Head of caudate nucleus (tissue), 42 donors: ENCODE measurements around the gene KPNA3.
"Not testable (repeated sequence)": the region's sequence is repeated elsewhere in the genome, so short reads cannot be mapped to it uniquely, and the experiment has no call there.

Source experiments
- DNase-seq, 42 donors: peaks; one replicate each; pipeline versions ENCODE4 v3.0.0 to v3.0.0-alpha.2; 2020 to 2021; ENCODE audit warnings: mixed read lengths in 7 of 42
- intact Hi-C: fragments of 100-400 bp; cut with DNase I; formaldehyde crosslinking; loops from one replicate; pipeline ENCODE4 v1.15.0; 2022

The KPNA3 gene

GRCh38 chr13:49774376-49775005, 18.0 kb downstream of the KPNA3 start:
- intact Hi-C loops = no loop called here
- DNase-seq = no peak

- intact Hi-C loops = no loop called here
- no peak for DNase-seq
Observed at GRCh38 chr13:49772828-49773227, 19.7 kb downstream of the KPNA3 start.

DNA sequence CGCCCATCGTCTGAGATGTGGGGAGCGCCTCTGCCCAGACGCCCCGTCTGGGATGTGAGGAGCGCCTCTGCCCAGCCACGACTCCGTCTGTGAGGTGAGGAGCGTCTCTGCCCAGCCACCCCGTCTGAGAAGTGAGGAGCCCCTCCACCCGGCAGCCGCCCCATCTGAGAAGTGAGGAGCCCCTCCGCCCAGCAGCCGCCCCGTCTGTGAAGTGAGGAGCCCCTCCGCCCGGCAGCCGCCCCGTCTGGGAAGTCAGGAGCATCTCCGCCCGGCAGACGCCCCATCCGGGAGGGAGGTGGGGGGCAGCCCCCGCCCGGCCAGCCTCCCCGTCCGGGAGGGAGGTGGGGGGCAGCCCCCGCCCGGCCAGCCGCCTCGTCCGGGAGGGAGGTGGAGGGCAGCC, 30.7 kb downstream of the KPNA3 start:
- intact Hi-C loops, DNase-seq: not testable (repeated sequence)

DNA sequence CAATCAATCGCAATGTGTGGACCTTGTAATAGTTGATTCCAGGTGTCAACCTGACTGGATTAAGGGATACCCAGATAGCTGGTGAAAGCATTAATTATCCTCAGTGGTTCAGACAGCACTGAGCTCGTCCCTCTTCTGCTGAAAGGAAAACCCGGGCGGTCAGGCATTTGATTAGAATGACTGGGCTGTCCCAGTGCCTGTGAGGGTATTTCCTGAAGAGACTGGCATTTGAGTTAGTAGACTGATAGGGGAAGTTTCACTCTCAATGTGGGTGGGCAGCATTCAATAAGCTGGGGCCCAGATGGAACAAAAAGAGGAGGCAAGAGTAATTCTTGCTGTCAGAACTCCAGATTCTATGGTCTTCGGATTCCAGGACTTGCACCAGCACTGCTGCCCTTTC, 31.9 kb downstream of the KPNA3 start:
- DNase-seq = no peak
- intact Hi-C loops = no loop called here

- intact Hi-C loops = no loop called here
- DNase-seq = no peak
Observed at GRCh38 chr13:49759503-49759902, 33.0 kb downstream of the KPNA3 start.

DNA sequence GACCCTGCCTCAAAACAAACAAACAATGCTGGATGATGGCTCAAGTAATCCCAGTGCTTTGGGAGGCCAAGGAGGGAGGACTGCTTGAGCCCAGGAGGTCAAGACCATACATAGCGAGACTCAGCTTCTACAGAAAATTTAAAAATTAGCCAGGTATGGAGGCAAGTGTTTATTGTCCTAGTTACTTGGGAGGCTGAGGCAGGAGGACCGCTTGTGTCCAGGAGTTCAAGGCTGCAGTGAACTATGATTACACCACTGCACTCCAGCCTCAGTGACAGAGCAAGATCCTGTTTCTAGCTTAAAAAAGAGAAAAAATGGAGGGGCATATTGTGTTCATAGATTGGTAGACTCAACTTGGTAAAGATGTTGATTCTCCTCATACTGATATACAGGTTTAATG, 36.2 kb downstream of the KPNA3 start:
- intact Hi-C loops = no loop called here
- no peak for DNase-seq

DNA sequence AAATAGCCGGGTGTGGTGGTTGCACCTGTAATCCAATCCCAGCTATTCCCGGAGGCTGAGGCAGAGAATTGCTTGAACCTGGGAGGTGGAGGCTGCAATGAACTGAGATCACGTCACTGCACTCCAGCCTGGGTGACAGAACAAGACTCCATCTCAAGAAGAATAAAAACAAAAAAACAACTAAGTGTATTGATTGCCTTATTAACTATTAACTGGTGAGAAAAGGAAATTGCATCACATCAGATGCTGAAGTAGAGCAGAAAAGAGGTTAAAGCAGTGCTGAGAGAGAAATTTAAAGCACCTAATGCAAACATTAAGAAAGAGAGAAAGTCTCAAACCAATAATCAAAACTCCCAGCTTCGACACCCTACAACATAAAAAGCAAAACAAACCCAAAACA, 38.3 kb downstream of the KPNA3 start:
- intact Hi-C loops = no loop called here
- DNase-seq = no peak

GRCh38 chr13:49749848-49750247, 42.6 kb downstream of the KPNA3 start:
- intact Hi-C loops = no loop called here
- no peak for DNase-seq

- DNase-seq = no peak
- intact Hi-C loops = no loop called here
Observed at GRCh38 chr13:49746111-49746510, 46.4 kb downstream of the KPNA3 start.

DNA sequence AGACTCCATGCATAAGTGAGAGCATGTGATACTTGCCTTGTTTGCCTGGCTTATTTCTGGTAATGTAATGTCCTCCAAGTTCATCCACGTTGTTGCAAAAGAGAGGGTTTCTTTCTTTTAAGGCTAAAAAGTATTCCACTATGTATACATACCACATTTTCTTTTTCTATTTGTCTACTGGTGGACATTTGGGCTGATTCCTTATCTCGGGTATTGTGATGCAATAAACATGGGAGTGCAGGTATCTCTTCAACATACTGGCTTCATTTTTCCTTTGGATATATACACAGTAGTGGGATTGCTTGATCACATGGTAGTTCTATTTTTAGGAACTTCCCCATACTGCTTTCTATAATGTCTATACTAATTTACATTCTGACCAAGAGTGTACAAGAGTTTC, 51.6 kb downstream of the KPNA3 start:
- no peak for DNase-seq
- intact Hi-C loops = no loop called here

- no peak for DNase-seq
- intact Hi-C loops = no loop called here
Observed at GRCh38 chr13:49739498-49740187, 52.8 kb downstream of the KPNA3 start.

- DNase-seq = peak in 1 of 42 donors; percentile 2
- intact Hi-C loops = no loop called here
Observed at GRCh38 chr13:49733181-49733951, 59.1 kb downstream of the KPNA3 start.

GRCh38 chr13:49731766-49732165, 60.7 kb downstream of the KPNA3 start:
- no peak for DNase-seq

GRCh38 chr13:49716615-49717014, 75.9 kb downstream of the KPNA3 start:
- DNase-seq = no peak
- intact Hi-C loops = no loop called here

More at GRCh38 chr13:49731766-49732165, 60.7 kb downstream of the KPNA3 start:
- intact Hi-C loops = no loop called here

DNA sequence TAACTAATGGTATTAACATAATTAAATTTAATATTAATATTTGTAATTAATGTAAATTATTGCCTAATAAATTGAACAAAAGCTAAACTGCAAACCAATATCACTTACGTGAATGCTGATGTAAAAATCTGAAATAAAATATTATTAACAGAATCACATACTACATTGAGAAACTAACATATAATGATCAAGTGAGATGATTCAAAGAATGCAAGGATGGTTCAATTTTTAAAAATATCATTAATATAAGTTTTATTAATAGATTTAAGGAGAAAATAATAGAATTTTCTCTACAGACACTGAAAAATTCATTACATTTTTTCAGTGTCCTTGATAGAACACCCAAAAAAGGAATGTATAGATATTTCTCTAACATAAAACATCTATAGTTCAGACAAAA, 77.7 kb downstream of the KPNA3 start:
- no peak for DNase-seq
- intact Hi-C loops = no loop called here

DNA sequence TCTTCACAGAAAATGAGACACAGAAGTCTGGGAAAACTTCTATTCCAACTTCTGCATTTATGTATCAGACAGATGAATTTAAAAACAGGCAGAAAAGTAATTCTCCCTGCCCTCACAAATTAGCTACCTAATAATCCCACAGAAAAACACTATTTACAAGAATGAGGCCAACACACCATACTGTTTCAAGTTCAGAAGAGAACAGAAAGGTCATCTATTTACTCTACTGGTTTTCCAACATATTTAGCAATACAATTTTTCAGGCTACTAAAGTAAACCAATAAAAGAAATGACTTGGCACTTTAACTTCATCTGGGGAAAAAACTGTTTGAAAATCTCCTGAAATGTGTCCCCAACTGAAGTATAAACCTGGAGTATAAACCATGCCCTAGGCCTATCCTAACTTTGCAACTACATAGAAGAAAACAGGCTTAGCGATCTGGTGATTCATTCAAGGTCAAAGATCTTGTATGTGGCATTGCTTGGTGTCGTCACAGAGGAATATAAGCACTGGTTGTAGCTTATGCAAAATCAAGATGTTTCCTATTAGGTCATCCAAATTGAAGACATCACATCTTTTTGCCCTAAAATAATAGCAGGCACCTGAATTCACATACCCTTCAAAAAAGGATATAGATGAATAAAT, 81.1 kb downstream of the KPNA3 start:
- DNase-seq = no peak
- intact Hi-C loops = no loop called here

DNA sequence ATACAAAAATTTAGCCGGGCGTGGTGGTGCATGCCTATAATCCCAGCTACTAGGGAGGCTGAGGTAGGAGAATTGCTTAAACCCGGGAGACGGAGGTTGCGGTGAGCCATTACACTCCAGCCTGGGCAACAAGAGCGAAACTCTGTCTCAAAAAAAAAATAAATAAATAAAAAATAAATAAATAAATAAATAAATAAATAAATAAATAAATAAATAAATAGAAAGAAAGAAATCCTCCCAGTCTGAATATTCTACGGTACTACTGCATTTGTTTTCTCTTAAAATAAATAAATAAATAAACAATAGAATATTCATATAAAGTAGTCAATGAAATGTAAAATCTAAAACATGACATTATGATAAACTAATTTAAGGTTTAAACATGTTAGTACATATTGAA, 88.2 kb downstream of the KPNA3 start:
- intact Hi-C loops, DNase-seq: not testable (repeated sequence)

- intact Hi-C loops = no loop called here
- DNase-seq = peak in 1 of 42 donors; percentile 13
Observed at GRCh38 chr13:49701491-49701890, 91.0 kb downstream of the KPNA3 start.

- intact Hi-C loops = no loop called here
- DNase-seq = no peak
Observed at GRCh38 chr13:49697468-49697867, 95.0 kb downstream of the KPNA3 start.

GRCh38 chr13:49694446-49694845, 98.0 kb downstream of the KPNA3 start:
- DNase-seq = no peak
- intact Hi-C loops = no loop called here
